Measurements from ENCODE around the gene SIAH1. TPM values are rescaled to one million over a fixed set of nuclear protein-coding genes. Genes with fewer than 3 reads are reported as not detected.

The SIAH1 gene
- total and polyA plus RNA-seq, 10 of the 15 experiments (the other 5 are each of a cell fraction or from before 2014, with no cell fraction given), result 5.1 to 21.1 (median 13.9) TPM

DNA sequence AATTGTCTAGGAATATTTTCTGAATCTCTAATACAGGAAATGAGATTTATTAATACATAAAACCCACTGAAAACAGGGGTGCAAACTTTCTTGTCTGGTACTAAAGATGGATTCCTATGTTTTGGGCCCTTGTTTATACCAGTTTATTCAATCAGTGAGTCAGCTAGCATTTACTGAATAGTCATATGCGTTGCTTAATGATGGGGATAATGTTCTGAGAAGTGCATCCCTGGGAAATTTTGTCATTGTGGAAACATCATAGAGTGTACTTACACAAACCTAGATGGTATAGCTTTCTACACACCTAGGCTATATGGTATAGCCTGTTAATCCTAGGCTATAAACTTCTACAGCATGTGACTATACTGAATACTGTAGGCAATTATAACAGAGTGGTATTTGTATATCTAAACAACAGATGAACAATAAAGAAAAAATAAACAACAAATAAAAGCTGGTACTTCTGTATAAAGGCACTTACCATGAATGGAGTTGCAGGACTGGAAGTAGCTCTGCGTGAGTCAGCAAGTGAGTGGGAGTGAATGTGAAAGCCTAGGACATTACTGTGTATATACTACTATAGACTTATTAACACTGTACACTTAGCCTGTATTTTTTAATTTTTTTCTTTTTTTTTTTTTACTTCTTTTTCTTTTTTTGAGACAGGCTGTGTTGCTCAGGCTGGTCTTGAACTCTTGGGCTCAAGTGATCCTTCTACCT lies 63.7 kb downstream of the SIAH1 start:
- H3K4me2 ChIP-seq (ENCODE audit: control insufficient read depth, insufficient read depth), result no peak overlapping the region
- in situ Hi-C loops (cut with MboI), result no loop called here
- DNase-seq (ENCODE audit: low read depth, low spot score), result no peak

More for the DNA sequence above, 63.7 kb downstream of the SIAH1 start:
- ChIA-PET SMC1A (ENCODE audit: uncharacterized antibody, unreplicated experiment) (interaction anchor here (0.8 to 1.0 kb wide), 2 partner anchors 10 kb away, joined by 3 read pairs; no protein-coding TSS in a partner anchor), RAD21 (ENCODE audit: unreplicated experiment) (interaction anchor here (1.2 to 2.6 kb wide), 2 partner anchors 34 to 302 kb away, joined by 3 to 7 read pairs; no protein-coding TSS in a partner anchor), CTCF (interaction anchor here (1.1 to 1.3 kb wide), 4 partner anchors 15 to 309 kb away, joined by 3 to 5 read pairs (median 3); no protein-coding TSS in a partner anchor), POLR2A (no interaction called here)
- Histone ChIP-seq H2AFZ (ENCODE audit: control insufficient read depth, low read depth, low read length) (no peak overlapping the region), H3K27ac (ENCODE audit: control insufficient read depth, insufficient read depth) (no peak overlapping the region), H3K27me3 (replicated peaks in 1 of 2; ENCODE audit: control insufficient read depth in 2 of 2, insufficient read depth in 2 of 2, low read length in 1 of 2) (no peaks in the 10 kb centered on the region), H3K79me2 (ENCODE audit: control insufficient read depth, insufficient read depth, low read length) (no peaks in the 10 kb centered on the region), H3K4me1 (ENCODE audit: control insufficient read depth, insufficient read depth, low read length) (peaks cover 8% of the 10 kb centered on the region; the same call in 1 of the 2 replicates), H3K4me3 (no peak overlapping the region), H3K9ac (ENCODE audit: control insufficient read depth, insufficient read depth, low read length) (no peak overlapping the region), H3K9me3 (replicated peaks; ENCODE audit: control insufficient read depth, insufficient read depth, low read length) (no peaks in the 10 kb centered on the region), H3K36me3 (ENCODE audit: control insufficient read depth in 2 of 2, insufficient read depth in 2 of 2, low read length in 1 of 2) (no peaks in the 10 kb centered on the region; a peak in 1 of 4 replicates), H4K20me1 (ENCODE audit: control insufficient read depth, insufficient read depth) (no peaks in the 10 kb centered on the region)
- FAIRE-seq (no peak), ATAC-seq (no peak)
- 94% methylated on average over 2 of the region's 2 CpGs for WGBS (ENCODE audit: insufficient coverage, insufficient replicate concordance, low lambda C conversion rate, missing lambda C conversion rate)
- TF ChIP-seq NBN (IDR thresholded peaks at IDR 0.05) (no peak), BCL11A (IDR thresholded peaks at IDR 0.05; ENCODE audit: low read depth, low read length) (no peak), BCLAF1 (IDR thresholded peaks at IDR 0.05) (no peak), PRDM15 (CRISPR knock-in tag; IDR thresholded peaks at IDR 0.05) (no peak), MTA3 (IDR thresholded peaks at IDR 0.05; ENCODE audit: borderline replicate concordance, low read length) (no peak), NFYA (IDR thresholded peaks at IDR 0.05; ENCODE audit: borderline replicate concordance, low read depth, low read length) (no peak), RB1 (IDR thresholded peaks at IDR 0.05; ENCODE audit: borderline replicate concordance) (no peak), SMC3 (IDR thresholded peaks at IDR 0.05; ENCODE audit: borderline replicate concordance, low read length) (no peak), ETV6 (conservative IDR thresholded peaks at IDR 0.05 in 1 of 2, IDR thresholded peaks at IDR 0.05 in 1 of 2; ENCODE audit: borderline replicate concordance in 1 of 2, low read depth in 1 of 2) (no peak)
- TF ChIP-seq, protein P1, sequence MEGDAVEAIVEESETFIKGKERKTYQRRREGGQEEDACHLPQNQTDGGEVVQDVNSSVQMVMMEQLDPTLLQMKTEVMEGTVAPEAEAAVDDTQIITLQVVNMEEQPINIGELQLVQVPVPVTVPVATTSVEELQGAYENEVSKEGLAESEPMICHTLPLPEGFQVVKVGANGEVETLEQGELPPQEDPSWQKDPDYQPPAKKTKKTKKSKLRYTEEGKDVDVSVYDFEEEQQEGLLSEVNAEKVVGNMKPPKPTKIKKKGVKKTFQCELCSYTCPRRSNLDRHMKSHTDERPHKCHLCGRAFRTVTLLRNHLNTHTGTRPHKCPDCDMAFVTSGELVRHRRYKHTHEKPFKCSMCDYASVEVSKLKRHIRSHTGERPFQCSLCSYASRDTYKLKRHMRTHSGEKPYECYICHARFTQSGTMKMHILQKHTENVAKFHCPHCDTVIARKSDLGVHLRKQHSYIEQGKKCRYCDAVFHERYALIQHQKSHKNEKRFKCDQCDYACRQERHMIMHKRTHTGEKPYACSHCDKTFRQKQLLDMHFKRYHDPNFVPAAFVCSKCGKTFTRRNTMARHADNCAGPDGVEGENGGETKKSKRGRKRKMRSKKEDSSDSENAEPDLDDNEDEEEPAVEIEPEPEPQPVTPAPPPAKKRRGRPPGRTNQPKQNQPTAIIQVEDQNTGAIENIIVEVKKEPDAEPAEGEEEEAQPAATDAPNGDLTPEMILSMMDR (IDR thresholded peaks at IDR 0.05 in 2 of 3, conservative IDR thresholded peaks at IDR 0.05 in 1 of 3; ENCODE audit: control insufficient read depth in 2 of 3, extremely low read depth in 1 of 3, insufficient read depth in 1 of 3, low read depth in 3 of 3, low read length in 3 of 3), result no peak
- no TSS peak for BruUV-seq (replicated peaks)
- intact Hi-C loops (cut with micrococcal nuclease; ENCODE audit: unreplicated experiment), result no loop called here

All from GM12878 (cell line).